RWPE1 (cell line): Measurements from ENCODE around the gene MAN2B2.

Experiments
- CTCF ChIA-PET: fragments of 350-600 bp; sonication (Branson Sonifier 250); formaldehyde crosslinking; extraction: SDS; loops from one replicate; lab custom pipeline; 2021; lab: Yijun Ruan, JAX
- POLR2A ChIA-PET: fragments of 400-600 bp; formaldehyde crosslinking; extraction: SDS; loops from one replicate; lab custom pipeline; 2020; ENCODE audit warnings: antibody characterized with exemption; ENCODE audit not compliant: low non-redundant PET; lab: Yijun Ruan, JAX
- DNase-seq: peaks from one replicate; pipeline ENCODE4 v3.0.0; 2012; ENCODE audit warnings: low spot score
- H3K27ac ChIP-seq: fragments of 450-650 bp; 2 replicates; pipeline ENCODE4 v1.5.1; 2017
- TF ChIP-seq, protein P1 (sequence below): fragments of 450-650 bp; conservative IDR thresholded peaks from 2 replicates; pipeline ENCODE4 v1.5.1; 2017; ENCODE audit warnings: low read depth, mild to moderate bottlenecking

MAN2B2 gene

DNA sequence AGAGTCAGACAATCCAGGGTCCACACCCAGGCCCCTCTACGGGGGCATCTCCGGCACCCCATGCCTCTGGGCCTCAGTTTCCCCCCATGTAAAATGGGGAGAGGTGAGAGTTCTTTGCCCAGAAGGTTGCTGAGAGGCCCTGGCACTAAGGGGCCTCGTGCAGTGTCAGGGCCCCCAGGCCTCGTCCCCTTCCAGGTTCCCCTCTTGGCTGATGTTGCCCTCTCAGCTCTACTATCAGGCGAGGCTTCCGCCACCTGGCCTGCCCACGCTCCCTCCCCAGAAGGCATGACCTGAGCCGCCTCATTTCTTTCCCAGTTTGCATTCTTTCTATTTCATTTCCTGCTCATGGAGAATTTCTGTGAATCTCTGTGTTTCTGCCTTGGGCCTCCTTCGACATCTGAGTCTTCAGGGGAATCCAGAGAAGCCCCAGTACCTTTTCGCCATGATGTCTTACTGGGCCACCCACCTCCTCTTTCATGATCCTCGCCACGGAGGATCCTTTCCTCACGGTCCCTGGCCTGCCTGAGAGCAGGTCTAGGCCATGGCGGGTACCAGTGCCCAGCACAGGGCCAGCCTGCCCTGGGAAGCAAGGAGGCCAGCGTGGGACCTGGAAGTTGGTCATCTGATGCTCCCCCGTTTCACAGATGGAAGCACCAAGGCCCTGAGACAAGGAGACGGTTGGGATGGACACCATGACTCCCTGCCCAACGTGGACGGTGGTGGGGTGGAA lies 43.6 kb downstream of the MAN2B2 start:
- no peak for DNase-seq
- TF ChIP-seq, protein P1, sequence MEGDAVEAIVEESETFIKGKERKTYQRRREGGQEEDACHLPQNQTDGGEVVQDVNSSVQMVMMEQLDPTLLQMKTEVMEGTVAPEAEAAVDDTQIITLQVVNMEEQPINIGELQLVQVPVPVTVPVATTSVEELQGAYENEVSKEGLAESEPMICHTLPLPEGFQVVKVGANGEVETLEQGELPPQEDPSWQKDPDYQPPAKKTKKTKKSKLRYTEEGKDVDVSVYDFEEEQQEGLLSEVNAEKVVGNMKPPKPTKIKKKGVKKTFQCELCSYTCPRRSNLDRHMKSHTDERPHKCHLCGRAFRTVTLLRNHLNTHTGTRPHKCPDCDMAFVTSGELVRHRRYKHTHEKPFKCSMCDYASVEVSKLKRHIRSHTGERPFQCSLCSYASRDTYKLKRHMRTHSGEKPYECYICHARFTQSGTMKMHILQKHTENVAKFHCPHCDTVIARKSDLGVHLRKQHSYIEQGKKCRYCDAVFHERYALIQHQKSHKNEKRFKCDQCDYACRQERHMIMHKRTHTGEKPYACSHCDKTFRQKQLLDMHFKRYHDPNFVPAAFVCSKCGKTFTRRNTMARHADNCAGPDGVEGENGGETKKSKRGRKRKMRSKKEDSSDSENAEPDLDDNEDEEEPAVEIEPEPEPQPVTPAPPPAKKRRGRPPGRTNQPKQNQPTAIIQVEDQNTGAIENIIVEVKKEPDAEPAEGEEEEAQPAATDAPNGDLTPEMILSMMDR: no peak
- CTCF ChIA-PET: no interaction called here
- POLR2A ChIA-PET: no interaction called here
- H3K27ac ChIP-seq: no peak overlapping the region

- H3K27ac ChIP-seq: no peak overlapping the region
- POLR2A ChIA-PET: no interaction called here
- TF ChIP-seq, protein P1: no peak
- DNase-seq: no peak
- CTCF ChIA-PET: no interaction called here
Observed at GRCh38 chr4:6619116-6619465, 44.1 kb downstream of the MAN2B2 start.

DNA sequence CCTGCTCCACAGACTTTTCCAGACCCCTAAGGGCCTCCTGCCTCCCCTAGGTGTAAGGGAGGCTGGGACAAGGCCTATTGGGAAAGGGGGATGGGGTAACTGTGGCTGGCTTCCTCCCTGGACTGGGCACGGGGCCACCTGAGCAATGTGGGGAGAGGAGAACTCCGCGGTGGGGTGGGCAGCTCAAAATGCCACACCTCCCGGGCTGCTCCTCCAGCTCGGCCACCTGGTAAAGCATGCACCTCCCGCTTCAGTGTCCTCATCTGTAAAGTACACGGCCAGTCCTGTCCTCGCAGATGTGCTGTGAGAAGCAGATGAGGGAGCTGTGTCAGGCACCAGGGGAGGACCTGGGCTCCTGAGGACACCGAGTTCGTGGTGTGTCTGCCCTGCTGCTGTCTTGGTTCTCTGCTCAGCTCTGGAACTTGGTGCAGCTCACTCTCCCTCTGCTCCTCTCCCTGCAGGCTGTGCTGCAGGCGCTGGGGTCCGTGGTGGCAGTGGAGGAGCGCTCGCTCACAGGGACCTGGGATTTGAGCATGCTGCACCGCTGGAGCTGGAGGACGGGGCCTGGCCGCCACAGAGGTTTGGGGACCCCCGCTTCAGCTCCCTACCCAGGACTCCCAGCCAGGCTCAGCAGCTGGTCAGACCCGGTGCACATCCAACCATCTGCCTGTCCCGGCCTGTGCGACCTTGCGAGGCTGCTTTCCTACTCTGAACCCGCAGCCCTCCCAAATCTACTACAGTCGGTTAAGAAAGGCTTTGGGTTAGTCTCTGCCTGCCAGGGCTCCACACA lies 44.7 kb downstream of the MAN2B2 start:
- POLR2A ChIA-PET: interaction anchor here (0.6 kb wide), 1 partner anchor 444 kb away, joined by 4 read pairs; no protein-coding TSS in a partner anchor
- H3K27ac ChIP-seq: no peak overlapping the region
- DNase-seq: no peak
- TF ChIP-seq, protein P1: no peak
- CTCF ChIA-PET: interaction anchor here (0.6 kb wide), 1 partner anchor 1932 kb away, joined by 4 read pairs; no protein-coding TSS in a partner anchor

- ChIA-PET CTCF (interaction anchor here (0.6 kb wide), 1 partner anchor 1931 kb away, joined by 4 read pairs; no protein-coding TSS in a partner anchor), POLR2A (interaction anchor here (0.6 kb wide), 1 partner anchor 443 kb away, joined by 4 read pairs; no protein-coding TSS in a partner anchor)
- DNase-seq: no peak
- TF ChIP-seq, protein P1: no peak
- no peak overlapping the region for H3K27ac ChIP-seq
Observed at GRCh38 chr4:6620296-6620695, 45.3 kb downstream of the MAN2B2 start.

DNA sequence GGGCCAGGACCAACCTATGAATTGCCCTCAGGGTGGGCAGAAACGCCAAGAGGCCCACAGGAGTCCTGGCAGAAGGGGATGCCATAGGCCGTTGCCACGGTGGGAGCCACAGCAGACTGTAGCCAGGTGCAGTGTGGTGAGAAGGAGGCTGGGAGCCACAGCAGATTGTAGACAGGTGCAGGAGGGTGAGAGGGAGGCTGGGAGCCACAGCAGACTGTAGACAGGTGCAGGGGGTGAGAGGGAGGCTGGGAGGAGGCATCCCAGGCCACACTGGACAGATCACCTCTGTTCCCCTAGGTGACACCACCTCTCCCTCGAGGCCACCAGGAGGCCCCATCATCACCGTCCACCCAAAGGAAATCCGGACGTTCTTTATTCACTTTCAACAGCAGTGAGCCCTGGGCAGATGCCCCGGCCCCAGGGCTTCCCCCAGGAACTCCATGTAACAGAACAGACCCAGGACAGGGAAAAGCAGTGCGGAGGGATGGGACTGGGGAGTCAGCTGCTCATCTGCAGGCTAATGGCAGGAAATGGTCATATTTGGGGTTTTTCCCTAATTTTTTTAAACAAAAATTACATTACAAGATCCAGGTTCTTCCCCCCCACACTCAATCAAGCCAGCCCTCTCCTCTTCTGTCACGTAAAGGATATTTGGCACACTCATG lies 46.0 kb downstream of the MAN2B2 start:
- no peak for DNase-seq
- H3K27ac ChIP-seq: no peak overlapping the region
- TF ChIP-seq, protein P1: no peak
- POLR2A ChIA-PET: no interaction called here
- CTCF ChIA-PET: no interaction called here

- no peak overlapping the region for H3K27ac ChIP-seq
- TF ChIP-seq, protein P1: no peak
- no peak for DNase-seq
- POLR2A ChIA-PET: no interaction called here
- CTCF ChIA-PET: no interaction called here
Observed at GRCh38 chr4:6621556-6621927, 46.6 kb downstream of the MAN2B2 start.
